ENCODE measurements around the gene AGAP3.

- no peak for TF ChIP-seq CTCF (conservative IDR thresholded peaks at IDR 0.05 in 1 of 2, IDR thresholded peaks at IDR 0.05 in 1 of 2; ENCODE audit: low read depth in 1 of 2, low read length in 2 of 2)
- no peak for TF ChIP-seq EZH2 (IDR thresholded peaks at IDR 0.05; ENCODE audit: low read length, missing control alignments)
These were observed 54.6 kb downstream of the AGAP3 start for GRCh38 chr7:151140826-151141225.

All from fibroblast of lung (primary cell).